Stimulated activated CD8-positive, alpha-beta memory T cell treated with anti-CD3 and anti-CD28 coated beads, Interleukin-4, amount 100 ng/mL, for 1 hour (primary cell): ENCODE measurements around the gene PTDSS2.

Source experiments
- DNase-seq, 2 donors: peaks; one replicate each; pipeline ENCODE4 v3.0.0-alpha.2; 2020; ENCODE audit warnings: low read depth in 2 of 2, low spot score in 1 of 2

PTDSS2 gene

DNA sequence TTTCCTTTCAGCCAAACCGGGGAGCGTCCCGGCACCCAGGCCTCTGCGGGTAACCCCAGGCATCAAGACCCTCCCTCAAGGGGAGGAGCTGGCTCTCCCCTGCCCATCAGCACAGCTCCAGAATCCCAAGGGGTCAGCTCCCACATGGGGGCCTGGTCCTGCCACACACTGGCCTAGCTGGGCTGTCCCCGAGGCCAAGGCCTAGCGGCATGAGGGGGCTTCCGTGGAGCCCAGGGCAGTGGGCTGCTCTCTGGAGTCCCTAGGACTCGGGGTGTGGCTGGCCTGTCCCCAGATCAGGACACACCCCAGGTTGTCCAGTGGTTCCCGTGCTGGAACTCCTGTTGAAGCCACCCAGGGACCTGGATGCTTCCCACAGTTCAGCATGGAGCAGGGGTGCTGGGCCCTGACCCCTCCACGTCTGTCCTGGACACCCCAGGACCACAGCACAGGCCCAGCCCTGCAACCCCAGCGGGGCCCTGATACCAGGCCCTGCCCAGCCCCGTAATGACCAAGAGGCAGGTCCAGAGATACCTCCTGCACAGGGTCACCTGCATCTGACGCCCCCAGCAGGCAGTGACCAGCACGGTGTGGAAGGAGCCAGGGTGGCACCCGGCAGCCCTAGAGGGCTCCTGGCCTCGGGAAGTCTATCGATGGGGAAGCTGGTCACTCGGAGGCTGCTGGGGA is 79.8 kb downstream of the PTDSS2 start:
- no peak for DNase-seq

- DNase-seq: no peak
These were observed 81.1 kb downstream of the PTDSS2 start for GRCh38 chr11:530960-531831.

- DNase-seq: no peak
These were observed 81.9 kb downstream of the PTDSS2 start for GRCh38 chr11:531919-532526.

- DNase-seq: no peak
These were observed 82.5 kb downstream of the PTDSS2 start for GRCh38 chr11:532527-532985.

GRCh38 chr11:532986-533585 is 83.0 kb downstream of the PTDSS2 start:
- DNase-seq: no peak

- no peak for DNase-seq
These were observed 83.7 kb downstream of the PTDSS2 start for GRCh38 chr11:533586-534395.

GRCh38 chr11:534396-535209 is 84.5 kb downstream of the PTDSS2 start:
- no peak for DNase-seq

GRCh38 chr11:535210-535518 is 85.1 kb downstream of the PTDSS2 start:
- no peak for DNase-seq

DNA sequence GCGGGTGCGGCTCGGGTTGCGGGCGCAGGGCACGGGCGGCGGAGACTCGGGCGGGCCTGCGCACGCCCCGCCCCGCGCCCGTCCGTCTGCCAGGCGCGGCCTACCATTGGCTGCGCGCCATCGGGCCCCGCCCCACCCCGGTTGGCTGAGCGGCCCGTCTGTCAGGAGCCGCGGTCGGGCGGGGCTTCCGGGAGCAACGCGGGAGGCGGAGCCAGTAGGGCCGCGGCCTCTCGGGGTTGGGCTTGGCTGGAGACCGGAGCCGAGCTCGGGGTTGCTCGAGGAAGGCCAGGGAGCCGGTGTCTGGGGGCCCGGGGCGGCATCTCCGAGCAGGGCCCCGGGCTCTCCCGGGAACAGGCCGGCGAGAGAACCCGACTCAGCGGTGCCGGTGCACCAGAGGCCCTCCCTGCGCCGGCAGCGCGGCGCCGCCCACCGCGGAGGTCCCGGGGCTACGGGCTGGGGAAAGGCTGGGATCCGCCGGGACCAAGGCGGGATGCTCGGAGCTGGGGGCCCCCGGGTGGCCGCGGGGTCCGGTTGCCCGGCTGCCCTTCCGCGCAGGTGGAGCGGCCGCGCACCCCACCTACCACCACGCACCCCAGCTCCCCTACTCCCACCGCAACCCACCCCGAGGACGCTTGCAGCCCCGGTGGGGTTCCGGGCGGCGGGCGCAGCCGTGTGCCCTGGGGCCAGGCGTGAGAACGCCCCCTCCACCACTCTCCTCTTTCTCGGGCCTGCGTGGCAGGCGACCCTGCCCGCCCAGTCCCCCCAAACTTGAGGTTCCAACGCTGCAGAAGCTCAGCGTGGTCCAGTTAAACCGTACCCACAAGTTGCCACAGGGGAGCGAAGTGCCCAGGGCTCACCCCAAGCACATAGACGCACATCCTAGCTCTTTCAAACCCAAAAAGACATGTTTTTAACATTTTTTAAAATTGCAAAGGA is 85.7 kb downstream of the PTDSS2 start, which contains the start of gene HRAS:
TSS of gene HRAS (minus strand) at position 58 of the 936 bp plus-strand sequence.
- DNase-seq: peak; percentile 80 to 92

- DNase-seq: peak; percentile 82 to 86
These were observed 87.0 kb downstream of the PTDSS2 start, which contains the start of gene LRRC56 for GRCh38 chr11:536841-537621. TSS of gene LRRC56 (plus strand) at chr11:537527. CDS start at chr11:540685, 3,158 bp downstream.

GRCh38 chr11:537622-538430 is 87.7 kb downstream of the PTDSS2 start:
- DNase-seq: no peak

DNA sequence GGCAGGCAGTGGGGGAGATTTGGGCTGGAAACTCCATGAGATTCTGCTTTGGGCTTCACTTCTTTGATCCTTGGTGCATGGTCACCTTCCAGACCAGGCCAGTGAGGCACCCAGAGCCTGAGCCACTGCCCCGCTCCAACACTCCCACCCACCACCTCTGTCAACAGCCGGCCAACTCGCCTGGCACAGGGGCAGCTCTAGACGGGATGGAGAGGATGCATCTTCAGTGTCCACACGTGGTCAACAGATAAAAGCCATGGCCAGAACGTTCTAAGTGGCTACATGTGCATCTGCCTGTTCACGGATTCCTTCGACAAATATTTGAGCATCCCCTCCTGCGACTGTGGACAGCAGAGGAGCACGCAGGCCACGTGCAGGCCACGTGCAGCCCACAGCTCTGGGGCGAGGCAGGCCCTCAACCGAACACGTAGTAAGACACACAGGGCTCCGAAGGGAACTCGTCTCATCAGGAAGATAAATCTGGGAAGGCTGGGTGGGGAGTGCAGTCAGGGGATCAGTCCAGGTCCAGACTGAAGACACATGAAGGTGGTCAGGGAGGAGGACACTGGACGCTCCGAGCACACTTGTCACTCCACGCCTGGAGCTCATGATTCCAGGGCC is 88.5 kb downstream of the PTDSS2 start:
- DNase-seq: no peak

DNA sequence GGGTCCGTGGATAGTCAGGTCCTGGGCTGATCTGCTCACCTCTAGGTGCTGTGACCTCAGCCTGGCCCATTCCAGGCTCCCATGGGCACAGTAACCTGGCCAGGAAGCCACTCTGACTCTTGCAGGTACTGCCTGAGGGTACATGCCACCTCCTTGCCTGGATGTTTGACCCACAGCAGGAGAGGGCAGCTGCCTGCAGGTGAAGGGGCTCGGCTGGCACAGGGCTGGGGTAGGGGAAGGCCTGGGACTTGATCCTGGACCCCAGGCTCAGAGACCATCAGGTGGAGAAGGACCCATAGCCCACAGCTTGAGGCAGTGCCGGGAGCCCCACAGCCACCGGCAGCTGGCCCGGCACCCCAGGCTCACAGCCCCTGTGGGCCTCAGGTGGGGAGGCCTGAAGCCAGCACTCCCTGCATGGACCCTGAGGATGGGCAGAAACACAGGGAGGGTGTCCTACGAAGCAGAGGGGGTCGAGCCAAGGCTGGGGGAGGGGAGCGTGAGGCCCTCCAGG is 89.9 kb downstream of the PTDSS2 start:
- no peak for DNase-seq
